Thoracic aorta (tissue), 2 donors: ENCODE results near the gene CGB8. TPM values are rescaled to one million over a fixed set of nuclear protein-coding genes. Genes with fewer than 3 reads are reported as not detected.

Experiments used
- ATAC-seq: fragments of 150-250 bp; one replicate; pipeline ENCODE4 v1.8.0; 2017; ENCODE audit warnings: low read depth; ENCODE audit not compliant: insufficient number of reproducible peaks, low FRiP score
- DNase-seq: peaks from one replicate; pipeline ENCODE4 v3.0.0-alpha.2; 2020; ENCODE audit warnings: low spot score
- H3K27ac ChIP-seq, 2 donors: fragments of 200-600 bp; sonication (generic); 1 replicate in 1 of 2; 2 replicates in 1 of 2; pipeline ENCODE4 v1.5.1; 2016; ENCODE audit warnings: mild to moderate bottlenecking in 2 of 2, moderate library complexity in 2 of 2
- H3K27me3 ChIP-seq: fragments of 200-600 bp; sonication (generic); replicated peaks from 2 replicates; pipeline ENCODE4 v1.6.0; 2016; ENCODE audit warnings: mild to moderate bottlenecking; ENCODE audit not compliant: insufficient read depth
- H3K36me3 ChIP-seq: fragments of 200-600 bp; sonication (generic); one replicate; pipeline ENCODE4 v1.5.1; 2016
- H3K4me1 ChIP-seq, 2 donors: fragments of 200-600 bp; sonication (generic); 1 replicate in 1 of 2; 2 replicates in 1 of 2; pipeline versions ENCODE4 v1.5.1 to v1.6.0; 2016; ENCODE audit warnings: low read depth in 2 of 2, mild to moderate bottlenecking in 1 of 2; ENCODE audit not compliant: control insufficient read depth in 1 of 2
- H3K4me3 ChIP-seq: fragments of 200-600 bp; sonication (generic); 2 replicates; pipeline ENCODE4 v1.5.1; 2016; ENCODE audit warnings: mild to moderate bottlenecking
- H3K9me3 ChIP-seq: fragments of 200-600 bp; sonication (generic); 2 replicates; pipeline ENCODE4 v1.5.1; 2016
- CTCF ChIP-seq: fragments of 200-600 bp; sonication (generic); IDR thresholded peaks from one replicate; pipeline ENCODE4 v1.5.1; 2019; ENCODE audit warnings: antibody characterized with exemption
- total RNA-seq, 2 donors: library from RNA; depleted of rRNA; stranded (reverse); fragments of >200 nt; gene quantifications; one replicate each; pipeline versions ENCODE4 v1.1.0 to v1.2.3, GENCODE V29; 2016

Gene CGB8
- total RNA-seq, 2 donors from 2014 or later, result not detected

GRCh38 chr19:48999481-49000325, 49.2 kb downstream of the CGB8 start:
- Histone ChIP-seq H3K27me3 (no peaks in the 10 kb centered on the region), H3K4me1 (peaks cover 2 to 8% of the 10 kb centered on the region in 2 donors), H3K36me3 (peaks cover 7% of the 10 kb centered on the region), H3K4me3 (no peak overlapping the region), H3K9me3 (no peaks in the 10 kb centered on the region), H3K27ac (no peak overlapping the region)
- DNase-seq (no peak), ATAC-seq (no peak)
- TF ChIP-seq CTCF, result peak; percentile 45

- no peak for ATAC-seq
- no peaks in the 10 kb centered on the region for H3K27me3 ChIP-seq
- H3K4me1 ChIP-seq, result peaks cover 9 to 15% of the 10 kb centered on the region in 2 donors
- DNase-seq, result no peak
- TF ChIP-seq CTCF, result no peak
- H3K4me3 ChIP-seq, result no peak overlapping the region
- H3K36me3 ChIP-seq, result no peaks in the 10 kb centered on the region
- H3K27ac ChIP-seq, result no peak overlapping the region
- H3K9me3 ChIP-seq, result no peaks in the 10 kb centered on the region
Observed at GRCh38 chr19:48997972-48998371, 50.9 kb downstream of the CGB8 start.

Other genes starting within 250 kb of the CGB8 start
- gene BCAT2, start 238.1 kb downstream of the CGB8 start, total RNA-seq, result 10 to 100 TPM; 26.5 to 38.4 TPM
- 10 to 100 TPM; 10.2 to 16.8 TPM for gene HSD17B14, start 212.6 kb downstream of the CGB8 start, total RNA-seq
- gene PLEKHA4, start 180.5 kb downstream of the CGB8 start, total RNA-seq, result 10 to 100 TPM; 45.1 to 45.2 TPM
- 100 to 1,000 TPM; 108 to 139 TPM for gene PPP1R15A, start 176.7 kb downstream of the CGB8 start, total RNA-seq
- gene TULP2, start 150.4 kb downstream of the CGB8 start, total RNA-seq, result under 1 TPM; 0.27 to 0.78 TPM
- 100 to 1,000 TPM; 415 to 671 TPM for gene NUCB1, start 148.8 kb downstream of the CGB8 start, total RNA-seq
- 1 to 10 TPM in 1 of 2 donors, not detected in 1; 3.7 TPM for gene DHDH, start 115.4 kb downstream of the CGB8 start, total RNA-seq
- 100 to 1,000 TPM in 1 of 2 donors, 10 to 100 TPM in 1; 53.1 to 104 TPM for gene BAX, start 94.2 kb downstream of the CGB8 start, total RNA-seq
- gene FTL, start 83.8 kb downstream of the CGB8 start, total RNA-seq, result 1,000 to 10,000 TPM; 3,403 to 7,108 TPM
- 10 to 100 TPM; 30.1 to 44.4 TPM for gene GYS1, start 55.8 kb downstream of the CGB8 start, total RNA-seq
- 10 to 100 TPM; 51.6 to 52.3 TPM for gene RUVBL2, start 55.2 kb downstream of the CGB8 start, total RNA-seq
- gene LHB, start 32.0 kb downstream of the CGB8 start, total RNA-seq, result not detected
- gene CGB3, start 24.8 kb downstream of the CGB8 start, total RNA-seq, result not detected
- gene CGB2, start 17.2 kb downstream of the CGB8 start, total RNA-seq, result not detected
- not detected for gene CGB1, start 12.2 kb downstream of the CGB8 start, total RNA-seq
- not detected for gene CGB5, start 5.3 kb downstream of the CGB8 start, total RNA-seq
- gene CGB7, start 8.6 kb upstream of the CGB8 start, total RNA-seq, result not detected
- not detected for gene NTF4, start 15.7 kb upstream of the CGB8 start, total RNA-seq
- gene KCNA7, start 23.6 kb upstream of the CGB8 start, total RNA-seq, result not detected
- gene SNRNP70, start 36.3 kb upstream of the CGB8 start, total RNA-seq, result 100 to 1,000 TPM; 339 to 438 TPM
- 10 to 100 TPM in 1 of 2 donors, not detected in 1; 19.8 TPM for gene LIN7B, start 65.3 kb upstream of the CGB8 start, total RNA-seq
- not detected for gene C19orf73, start 70.0 kb upstream of the CGB8 start, total RNA-seq
- gene PPFIA3, start 70.4 kb upstream of the CGB8 start, total RNA-seq, result 1 to 10 TPM; 2.7 to 5.0 TPM
- gene HRC, start 106.3 kb upstream of the CGB8 start, total RNA-seq, result 1 to 10 TPM; 2.2 to 6.5 TPM
- 10 to 100 TPM; 48.3 to 65.9 TPM for gene TRPM4, start 108.7 kb upstream of the CGB8 start, total RNA-seq